HCT116 (cell line): ENCODE results near the gene TGFBR1. TPM values are rescaled to one million over a fixed set of nuclear protein-coding genes. Genes with fewer than 3 reads are reported as not detected.

ENCODE experiments used
- ATAC-seq: fragments of 200-7000 bp; cut with Tn5 transposase; 2 replicates; pipeline ENCODE4 v1.9.1; 2020; ENCODE audit warnings: mild to moderate bottlenecking, moderate library complexity
- BruUV-seq: library from RNA; stranded (reverse); fragments of 400-500 nt; replicated peaks from 2 replicates; lab custom pipeline; 2021; lab: Mats Ljungman, UMichigan
- CTCF ChIA-PET: fragments of 300-600 bp; sonication (Branson Sonifier 250); formaldehyde crosslinking; loops from one replicate; lab custom pipeline; 2021; ENCODE audit warnings: antibody characterized with exemption; lab: Charles Lee
- POLR2A ChIA-PET: fragments of 300-600, 350-600 bp; sonication (Branson Sonifier 250); formaldehyde crosslinking; loops from one replicate; lab custom pipeline; 2021; ENCODE audit warnings: antibody characterized with exemption; lab: Charles Lee
- RAD21 ChIA-PET, 2 experiments: fragments of 300-600 bp; sonication (Branson Sonifier 250); formaldehyde crosslinking; loops; one replicate each; lab custom pipeline; 2023; ENCODE audit warnings: low total read pairs in 2 of 2; ENCODE audit not compliant: uncharacterized antibody in 2 of 2, unreplicated experiment in 2 of 2, low non-redundant PET in 1 of 2; lab: Charles Lee
- DNase-seq: peaks from one replicate; pipeline ENCODE4 v3.0.0-alpha.2; 2010; ENCODE audit warnings: low read depth, low spot score
- H2AFZ ChIP-seq: fragments of 200-600 bp; shearing (Covaris generic), sonication (generic); 2 replicates; pipeline ENCODE4 v1.6.1; 2017; ENCODE audit warnings: low read depth, mixed run types, mixed read lengths, antibody characterized with exemption, low read length; ENCODE audit not compliant: poor library complexity, severe bottlenecking
- H3K27ac ChIP-seq: 2 replicates; pipeline ENCODE4 v1.5.1; 2012; ENCODE audit warnings: low read depth, low read length
- H3K27me3 ChIP-seq: fragments of 200-600 bp; sonication (generic); 2 replicates; pipeline ENCODE4 v1.6.1; 2016; ENCODE audit warnings: mixed run types, low read length, mixed read lengths; ENCODE audit not compliant: insufficient read depth
- H3K36me3 ChIP-seq, 2 experiments: fragments of 200-500 bp in 1 of 2; fragments of 200-600 bp in 1 of 2; sonication (Bioruptor generic) in 1 of 2; sonication (generic) in 1 of 2; 2 replicates each; pipeline versions ENCODE4 v1.5.1 to v1.6.1; 2014 to 2016; ENCODE audit warnings: low read length in 2 of 2, inconsistent platforms in 1 of 2, mixed read lengths in 1 of 2, mixed run types in 1 of 2; ENCODE audit not compliant: insufficient read depth in 2 of 2, control insufficient read depth in 1 of 2
- H3K4me1 ChIP-seq, 2 experiments: fragments of 200-600 bp in 1 of 2; sonication (generic) in 1 of 2; 2 replicates each; pipeline versions ENCODE4 v1.5.1 to v1.6.1; 2012 to 2017; ENCODE audit warnings: low read length in 2 of 2, inconsistent platforms in 1 of 2, mild to moderate bottlenecking in 1 of 2, mixed read lengths in 1 of 2, mixed run types in 1 of 2, moderate library complexity in 1 of 2; ENCODE audit not compliant: insufficient read depth in 2 of 2, control insufficient read depth in 1 of 2
- H3K4me2 ChIP-seq: fragments of 200-600 bp; sonication (generic); 2 replicates; pipeline ENCODE4 v1.6.1; 2017; ENCODE audit warnings: mixed run types, low read length, mixed read lengths
- H3K4me3 ChIP-seq, 2 experiments: fragments of 200-600 bp in 1 of 2; sonication (generic) in 1 of 2; replicated peaks in 1 of 2; 2 replicates each; pipeline ENCODE4 v1.5.1; 2011 to 2016; ENCODE audit warnings: low read length in 2 of 2, control low read depth in 1 of 2, low read depth in 1 of 2, mild to moderate bottlenecking in 1 of 2, mixed read lengths in 1 of 2, mixed run types in 1 of 2
- H3K79me2 ChIP-seq: fragments of 200-600 bp; sonication (generic); 2 replicates; pipeline ENCODE4 v1.6.1; 2017; ENCODE audit warnings: mild to moderate bottlenecking, mixed run types, low read length, moderate library complexity, mixed read lengths; ENCODE audit not compliant: insufficient read depth
- H3K9ac ChIP-seq: fragments of 200-600 bp; sonication (generic); 2 replicates; pipeline ENCODE4 v1.6.1; 2016; ENCODE audit warnings: low read length, mixed read lengths
- H3K9me2 ChIP-seq: fragments of 200-600 bp; sonication (generic), shearing (Covaris generic); 2 replicates; pipeline ENCODE4 v1.6.1; 2017; ENCODE audit warnings: mixed run types, mild to moderate bottlenecking, moderate library complexity; ENCODE audit not compliant: insufficient read depth
- H3K9me3 ChIP-seq, 2 experiments: fragments of 200-500 bp in 1 of 2; fragments of 200-600 bp in 1 of 2; sonication (Bioruptor generic) in 1 of 2; sonication (generic) in 1 of 2; 2 replicates each; pipeline ENCODE4 v1.6.1; 2014 to 2017; ENCODE audit warnings: low read length in 2 of 2, mixed read lengths in 2 of 2, inconsistent platforms in 1 of 2, low read depth in 1 of 2, mild to moderate bottlenecking in 1 of 2, mixed run types in 1 of 2, moderate library complexity in 1 of 2; ENCODE audit not compliant: control insufficient read depth in 1 of 2, insufficient read depth in 1 of 2
- H4K20me1 ChIP-seq: fragments of 200-600 bp; sonication (generic), shearing (Covaris generic); 2 replicates; pipeline ENCODE4 v1.6.1; 2017; ENCODE audit warnings: mixed run types, mild to moderate bottlenecking, moderate library complexity; ENCODE audit not compliant: insufficient read depth
- CEBPB ChIP-seq: IDR thresholded peaks from 2 replicates; pipeline ENCODE4 v1.6.1; 2012; ENCODE audit warnings: low read depth
- EZH2 ChIP-seq: fragments of 200-600 bp; sonication (generic); IDR thresholded peaks from 2 replicates; pipeline ENCODE4 v1.6.1; 2017; ENCODE audit warnings: antibody characterized with exemption, mixed run types
- EZH2phosphoT487 ChIP-seq: fragments of 200-600 bp; IDR thresholded peaks from 2 replicates; pipeline ENCODE4 v1.6.1; 2018; ENCODE audit warnings: antibody characterized with exemption, borderline replicate concordance
- POLR2A ChIP-seq: IDR thresholded peaks from 2 replicates; pipeline ENCODE4 v1.7.0; 2011; ENCODE audit warnings: borderline replicate concordance; ENCODE audit not compliant: insufficient read depth, insufficient read length; ENCODE audit errors: extremely low read depth
- POLR2AphosphoS5 ChIP-seq: IDR thresholded peaks from 2 replicates; pipeline ENCODE4 v1.6.1; 2011; ENCODE audit warnings: mild to moderate bottlenecking, low read depth, low read length, moderate library complexity
- RAD21 ChIP-seq: IDR thresholded peaks from 2 replicates; pipeline ENCODE4 v1.6.1; 2012; ENCODE audit warnings: low read depth, mild to moderate bottlenecking
- SIN3A ChIP-seq: IDR thresholded peaks from 2 replicates; pipeline ENCODE4 v1.6.1; 2012; ENCODE audit warnings: low read depth
- SRF ChIP-seq: IDR thresholded peaks from 2 replicates; pipeline ENCODE4 v1.6.1; 2012; ENCODE audit warnings: low read depth
- TCF7L2 ChIP-seq: IDR thresholded peaks from 2 replicates; pipeline ENCODE4 v1.7.0; 2011; ENCODE audit warnings: borderline replicate concordance, inconsistent platforms; ENCODE audit not compliant: insufficient read depth, insufficient read length; ENCODE audit errors: extremely low read depth
- intact Hi-C: fragments of 100-400 bp; cut with micrococcal nuclease; formaldehyde crosslinking; loops from 2 replicates; pipeline ENCODE4 v1.10.0; 2022
- total RNA-seq: library from RNA; stranded (reverse); gene quantifications from one replicate; pipeline ENCODE4 v1.2.1, GENCODE V29; 2021; ENCODE audit not compliant: unreplicated experiment
- TF ChIP-seq, protein P1 (sequence below): IDR thresholded peaks from 2 replicates; pipeline ENCODE4 v1.6.1; 2012; ENCODE audit warnings: low read depth
- TF ChIP-seq, protein P2 (sequence below): IDR thresholded peaks from 2 replicates; pipeline ENCODE4 v1.6.1; 2012
- TF ChIP-seq, protein P3 (sequence below), 3 experiments: fragments of 200-600 bp in 1 of 3; sonication (generic) in 1 of 3; IDR thresholded peaks in 2 of 3; conservative IDR thresholded peaks in 1 of 3; 2 replicates each; pipeline ENCODE4 v1.5.1; 2012 to 2017; ENCODE audit warnings: low read depth in 2 of 3, low read length in 2 of 3, antibody characterized with exemption in 1 of 3, borderline replicate concordance in 1 of 3, control low read depth in 1 of 3, mild to moderate bottlenecking in 1 of 3, mixed read lengths in 1 of 3, mixed run types in 1 of 3, moderate library complexity in 1 of 3; ENCODE audit not compliant: insufficient read depth in 1 of 3

Gene TGFBR1
- total RNA-seq, 1 experiment from 2014 or later, result 26.6 TPM

DNA sequence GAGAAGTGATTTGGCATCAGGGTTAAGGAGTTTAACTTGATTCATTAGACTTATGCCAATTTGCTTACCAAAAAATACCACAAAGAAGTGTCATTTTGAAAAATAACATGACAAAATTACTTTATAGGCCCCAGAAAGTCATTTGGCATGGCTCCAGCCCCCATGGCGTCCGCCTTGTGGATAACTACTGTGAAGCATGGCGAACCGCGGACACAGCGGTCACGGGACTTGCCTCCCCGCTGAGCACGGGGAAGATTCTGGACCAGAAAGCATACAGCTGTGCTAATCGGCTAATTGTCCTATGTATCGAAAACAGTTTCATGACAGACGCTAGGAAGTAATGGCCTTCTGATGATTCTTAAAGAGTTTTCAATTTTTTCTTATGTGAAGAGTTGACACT is 35.4 kb upstream of the TGFBR1 start (continued):
- TF ChIP-seq, protein P1, sequence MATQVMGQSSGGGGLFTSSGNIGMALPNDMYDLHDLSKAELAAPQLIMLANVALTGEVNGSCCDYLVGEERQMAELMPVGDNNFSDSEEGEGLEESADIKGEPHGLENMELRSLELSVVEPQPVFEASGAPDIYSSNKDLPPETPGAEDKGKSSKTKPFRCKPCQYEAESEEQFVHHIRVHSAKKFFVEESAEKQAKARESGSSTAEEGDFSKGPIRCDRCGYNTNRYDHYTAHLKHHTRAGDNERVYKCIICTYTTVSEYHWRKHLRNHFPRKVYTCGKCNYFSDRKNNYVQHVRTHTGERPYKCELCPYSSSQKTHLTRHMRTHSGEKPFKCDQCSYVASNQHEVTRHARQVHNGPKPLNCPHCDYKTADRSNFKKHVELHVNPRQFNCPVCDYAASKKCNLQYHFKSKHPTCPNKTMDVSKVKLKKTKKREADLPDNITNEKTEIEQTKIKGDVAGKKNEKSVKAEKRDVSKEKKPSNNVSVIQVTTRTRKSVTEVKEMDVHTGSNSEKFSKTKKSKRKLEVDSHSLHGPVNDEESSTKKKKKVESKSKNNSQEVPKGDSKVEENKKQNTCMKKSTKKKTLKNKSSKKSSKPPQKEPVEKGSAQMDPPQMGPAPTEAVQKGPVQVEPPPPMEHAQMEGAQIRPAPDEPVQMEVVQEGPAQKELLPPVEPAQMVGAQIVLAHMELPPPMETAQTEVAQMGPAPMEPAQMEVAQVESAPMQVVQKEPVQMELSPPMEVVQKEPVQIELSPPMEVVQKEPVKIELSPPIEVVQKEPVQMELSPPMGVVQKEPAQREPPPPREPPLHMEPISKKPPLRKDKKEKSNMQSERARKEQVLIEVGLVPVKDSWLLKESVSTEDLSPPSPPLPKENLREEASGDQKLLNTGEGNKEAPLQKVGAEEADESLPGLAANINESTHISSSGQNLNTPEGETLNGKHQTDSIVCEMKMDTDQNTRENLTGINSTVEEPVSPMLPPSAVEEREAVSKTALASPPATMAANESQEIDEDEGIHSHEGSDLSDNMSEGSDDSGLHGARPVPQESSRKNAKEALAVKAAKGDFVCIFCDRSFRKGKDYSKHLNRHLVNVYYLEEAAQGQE, result no peak
- TF ChIP-seq TCF7L2, result no peak
- no peak for TF ChIP-seq RAD21
- TF ChIP-seq POLR2AphosphoS5, result no peak
- TF ChIP-seq, protein P2, sequence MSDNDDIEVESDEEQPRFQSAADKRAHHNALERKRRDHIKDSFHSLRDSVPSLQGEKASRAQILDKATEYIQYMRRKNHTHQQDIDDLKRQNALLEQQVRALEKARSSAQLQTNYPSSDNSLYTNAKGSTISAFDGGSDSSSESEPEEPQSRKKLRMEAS, result no peak

DNA sequence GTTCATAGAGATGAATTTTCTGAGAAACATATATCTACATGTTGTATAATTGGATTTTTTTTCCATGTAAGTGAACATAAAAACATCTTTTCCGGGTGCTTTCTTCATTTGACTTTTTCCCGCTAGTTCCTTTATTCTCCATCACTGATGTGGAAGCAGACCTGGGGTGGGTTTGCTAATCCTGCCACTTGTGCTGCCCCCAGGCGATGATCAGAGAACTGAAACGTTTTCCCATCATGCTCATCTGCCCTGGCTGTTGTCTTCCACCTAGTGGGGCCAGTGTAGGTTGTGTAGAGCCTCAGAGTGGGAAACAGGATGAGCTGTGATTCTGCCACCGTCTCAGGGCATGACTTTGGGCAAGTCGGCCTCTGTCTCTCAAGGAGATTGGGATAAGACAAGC is 34.2 kb upstream of the TGFBR1 start:
- Histone ChIP-seq H3K4me3 (no peak overlapping the region), H3K9me2 (no peaks in the 10 kb centered on the region), H3K4me1 (no peaks in the 10 kb centered on the region), H3K27ac (no peak overlapping the region), H3K36me3 (no peaks in the 10 kb centered on the region), H3K9me3 (no peaks in the 10 kb centered on the region), H3K9ac (no peak overlapping the region), H3K79me2 (no peaks in the 10 kb centered on the region), H3K27me3 (no peaks in the 10 kb centered on the region), H4K20me1 (no peaks in the 10 kb centered on the region), H3K4me2 (no peak overlapping the region), H2AFZ (no peak overlapping the region)
- TF ChIP-seq POLR2A (no peak), EZH2phosphoT487 (no peak), CEBPB (no peak), SRF (no peak), EZH2 (no peak), SIN3A (no peak), RAD21 (no peak)
- TF ChIP-seq, protein P2, result no peak
- TF ChIP-seq, protein P3, sequence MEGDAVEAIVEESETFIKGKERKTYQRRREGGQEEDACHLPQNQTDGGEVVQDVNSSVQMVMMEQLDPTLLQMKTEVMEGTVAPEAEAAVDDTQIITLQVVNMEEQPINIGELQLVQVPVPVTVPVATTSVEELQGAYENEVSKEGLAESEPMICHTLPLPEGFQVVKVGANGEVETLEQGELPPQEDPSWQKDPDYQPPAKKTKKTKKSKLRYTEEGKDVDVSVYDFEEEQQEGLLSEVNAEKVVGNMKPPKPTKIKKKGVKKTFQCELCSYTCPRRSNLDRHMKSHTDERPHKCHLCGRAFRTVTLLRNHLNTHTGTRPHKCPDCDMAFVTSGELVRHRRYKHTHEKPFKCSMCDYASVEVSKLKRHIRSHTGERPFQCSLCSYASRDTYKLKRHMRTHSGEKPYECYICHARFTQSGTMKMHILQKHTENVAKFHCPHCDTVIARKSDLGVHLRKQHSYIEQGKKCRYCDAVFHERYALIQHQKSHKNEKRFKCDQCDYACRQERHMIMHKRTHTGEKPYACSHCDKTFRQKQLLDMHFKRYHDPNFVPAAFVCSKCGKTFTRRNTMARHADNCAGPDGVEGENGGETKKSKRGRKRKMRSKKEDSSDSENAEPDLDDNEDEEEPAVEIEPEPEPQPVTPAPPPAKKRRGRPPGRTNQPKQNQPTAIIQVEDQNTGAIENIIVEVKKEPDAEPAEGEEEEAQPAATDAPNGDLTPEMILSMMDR (IDR thresholded peaks at IDR 0.05 in 2 of 3, conservative IDR thresholded peaks at IDR 0.05 in 1 of 3; ENCODE audit: borderline replicate concordance in 1 of 3, insufficient read depth in 1 of 3, low read depth in 2 of 3, low read length in 2 of 3), result no peak
- TF ChIP-seq, protein P1, result no peak
- RAD21 ChIA-PET, result no interaction called here
- no peak for DNase-seq
- POLR2A ChIA-PET, result no interaction called here
- CTCF ChIA-PET, result interaction anchor here (0.6 kb wide), 1 partner anchor 31 kb away, joined by 3 read pairs; no protein-coding TSS in a partner anchor
- ATAC-seq, result no peak
- intact Hi-C loops, result no loop called here
- BruUV-seq, result no TSS peak
